ENCODE measurements around the gene IFNG-AS1.

DNA sequence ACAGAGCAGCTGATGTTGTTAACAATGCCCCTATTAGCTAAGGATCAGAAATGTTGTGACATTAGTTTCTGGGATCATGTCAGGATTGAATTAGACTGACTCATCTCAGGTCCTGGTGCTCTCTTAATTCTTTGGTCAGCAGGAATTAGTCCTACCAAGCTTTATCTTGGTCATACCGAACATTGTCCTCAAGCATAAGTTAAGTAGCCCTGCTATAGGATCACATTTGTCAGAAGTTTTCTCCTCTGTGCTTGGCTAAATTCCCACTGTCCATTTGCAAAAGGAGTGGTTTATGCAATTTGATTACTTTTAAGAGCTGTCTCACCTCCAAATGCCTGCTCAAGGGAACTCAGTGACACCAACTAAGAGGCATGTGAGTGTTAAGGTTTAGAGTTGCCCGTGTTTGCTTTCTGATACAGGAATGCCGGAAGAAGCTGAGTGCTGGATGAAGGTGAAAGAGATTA is 48.4 kb upstream of the IFNG-AS1 start:
- TF ChIP-seq EZH2phosphoT487 (IDR thresholded peaks at IDR 0.05; ENCODE audit: borderline replicate concordance, low read length) = no peak
- TF ChIP-seq, protein P1, sequence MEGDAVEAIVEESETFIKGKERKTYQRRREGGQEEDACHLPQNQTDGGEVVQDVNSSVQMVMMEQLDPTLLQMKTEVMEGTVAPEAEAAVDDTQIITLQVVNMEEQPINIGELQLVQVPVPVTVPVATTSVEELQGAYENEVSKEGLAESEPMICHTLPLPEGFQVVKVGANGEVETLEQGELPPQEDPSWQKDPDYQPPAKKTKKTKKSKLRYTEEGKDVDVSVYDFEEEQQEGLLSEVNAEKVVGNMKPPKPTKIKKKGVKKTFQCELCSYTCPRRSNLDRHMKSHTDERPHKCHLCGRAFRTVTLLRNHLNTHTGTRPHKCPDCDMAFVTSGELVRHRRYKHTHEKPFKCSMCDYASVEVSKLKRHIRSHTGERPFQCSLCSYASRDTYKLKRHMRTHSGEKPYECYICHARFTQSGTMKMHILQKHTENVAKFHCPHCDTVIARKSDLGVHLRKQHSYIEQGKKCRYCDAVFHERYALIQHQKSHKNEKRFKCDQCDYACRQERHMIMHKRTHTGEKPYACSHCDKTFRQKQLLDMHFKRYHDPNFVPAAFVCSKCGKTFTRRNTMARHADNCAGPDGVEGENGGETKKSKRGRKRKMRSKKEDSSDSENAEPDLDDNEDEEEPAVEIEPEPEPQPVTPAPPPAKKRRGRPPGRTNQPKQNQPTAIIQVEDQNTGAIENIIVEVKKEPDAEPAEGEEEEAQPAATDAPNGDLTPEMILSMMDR (conservative IDR thresholded peaks at IDR 0.05; ENCODE audit: low read depth, low read length) = no peak
- TF ChIP-seq EZH2 (IDR thresholded peaks at IDR 0.05; ENCODE audit: low read length, unreplicated experiment) = no peak

All from PC-3 (cell line).